WTC11 (cell line): Measurements from ENCODE around the gene DNM1. TPM values are rescaled to one million over a fixed set of nuclear protein-coding genes. Genes with fewer than 3 reads are reported as not detected.

Experiments used
- ATAC-seq: fragments of 200-7000 bp; cut with Tn5 transposase; 2 replicates; pipeline ENCODE4 v1.10.0; 2021; ENCODE audit warnings: mild to moderate bottlenecking, moderate library complexity
- CTCF ChIA-PET: fragments of 300-600 bp; sonication (Branson Sonifier 250); formaldehyde crosslinking; loops from one replicate; lab custom pipeline; 2021; ENCODE audit warnings: antibody characterized with exemption; lab: Charles Lee
- POLR2A ChIA-PET: fragments of 350-600 bp; sonication (Branson Sonifier 250); formaldehyde crosslinking; loops from one replicate; lab custom pipeline; 2021; ENCODE audit warnings: antibody characterized with exemption; lab: Charles Lee
- DNase-seq: peaks from one replicate; pipeline ENCODE4 v3.0.0; 2021; ENCODE audit warnings: low spot score
- H3K27ac Mint-ChIP-seq: 2 replicates; pipeline ENCODE4 v1.8.0; 2021; ENCODE audit warnings: mixed read lengths
- H3K27me3 Mint-ChIP-seq: 2 replicates; pipeline ENCODE4 v1.8.0; 2021; ENCODE audit warnings: low read depth, mild to moderate bottlenecking, moderate library complexity, mixed read lengths
- H3K36me3 Mint-ChIP-seq: 2 replicates; pipeline ENCODE4 v1.8.0; 2021; ENCODE audit warnings: mixed read lengths
- H3K4me1 Mint-ChIP-seq: 2 replicates; pipeline ENCODE4 v1.8.0; 2022; ENCODE audit warnings: mixed read lengths
- H3K4me3 Mint-ChIP-seq: 2 replicates; pipeline ENCODE4 v1.8.0; 2021; ENCODE audit warnings: mild to moderate bottlenecking, moderate library complexity, mixed read lengths
- H3K9me3 Mint-ChIP-seq: 2 replicates; pipeline ENCODE4 v1.8.0; 2021; ENCODE audit warnings: mixed read lengths
- CREB1 ChIP-seq: sonication (generic); formaldehyde crosslinking; IDR thresholded peaks from 2 replicates; pipeline ENCODE4 v1.8.0; 2023; ENCODE audit warnings: mild to moderate bottlenecking, missing genetic modification reagents
- FOXK1 ChIP-seq: sonication (generic); formaldehyde crosslinking; IDR thresholded peaks from 2 replicates; pipeline ENCODE4 v1.8.0; 2022; ENCODE audit warnings: mild to moderate bottlenecking, moderate library complexity, missing genetic modification reagents
- FOXP1 ChIP-seq: sonication (generic); formaldehyde crosslinking; IDR thresholded peaks from 2 replicates; pipeline ENCODE4 v1.8.0; 2022; ENCODE audit warnings: missing genetic modification reagents, mild to moderate bottlenecking, moderate library complexity, borderline replicate concordance
- JAZF1 ChIP-seq: fragments of 250-450 bp; sonication (Bioruptor Pico); IDR thresholded peaks from 2 replicates; pipeline ENCODE4 v1.9.0; 2021; ENCODE audit warnings: moderate library complexity, mild to moderate bottlenecking, inconsistent platforms
- JUN ChIP-seq: sonication (generic); formaldehyde crosslinking; IDR thresholded peaks from 2 replicates; pipeline ENCODE4 v1.8.0; 2023; ENCODE audit warnings: mild to moderate bottlenecking, missing genetic modification reagents
- NR1H2 ChIP-seq: sonication (generic); formaldehyde crosslinking; IDR thresholded peaks from 2 replicates; pipeline ENCODE4 v1.9.0; 2021; ENCODE audit warnings: mild to moderate bottlenecking, moderate library complexity, missing genetic modification reagents
- NR3C1 ChIP-seq: sonication (generic); formaldehyde crosslinking; conservative IDR thresholded peaks from 2 replicates; pipeline ENCODE4 v1.8.1; 2023; ENCODE audit warnings: low read depth, mild to moderate bottlenecking, missing genetic modification reagents
- RELA ChIP-seq: sonication (generic); formaldehyde crosslinking; IDR thresholded peaks from 2 replicates; pipeline ENCODE4 v1.8.1; 2022; ENCODE audit warnings: missing genetic modification reagents, mild to moderate bottlenecking, borderline replicate concordance
- SMAD4 ChIP-seq: sonication (generic); formaldehyde crosslinking; IDR thresholded peaks from 2 replicates; pipeline ENCODE4 v1.8.0; 2022; ENCODE audit warnings: mild to moderate bottlenecking, missing genetic modification reagents
- TEAD4 ChIP-seq: sonication (generic); formaldehyde crosslinking; IDR thresholded peaks from 2 replicates; pipeline ENCODE4 v1.8.0; 2022; ENCODE audit warnings: mild to moderate bottlenecking, missing genetic modification reagents
- TP53 ChIP-seq: sonication (generic); formaldehyde crosslinking; IDR thresholded peaks from 2 replicates; pipeline ENCODE4 v1.8.1; 2023; ENCODE audit warnings: mild to moderate bottlenecking, missing genetic modification reagents
- ZNF121 ChIP-seq: sonication (generic); formaldehyde crosslinking; IDR thresholded peaks from 2 replicates; pipeline ENCODE4 v1.8.0; 2023; ENCODE audit warnings: missing genetic modification reagents
- ZNF138 ChIP-seq: sonication (generic); formaldehyde crosslinking; conservative IDR thresholded peaks from 2 replicates; pipeline ENCODE4 v1.8.1; 2022; ENCODE audit warnings: mild to moderate bottlenecking, moderate library complexity, missing genetic modification reagents
- ZNF317 ChIP-seq: sonication (generic); formaldehyde crosslinking; IDR thresholded peaks from 2 replicates; pipeline ENCODE4 v1.8.1; 2023; ENCODE audit warnings: low read depth, mild to moderate bottlenecking, moderate library complexity, missing genetic modification reagents, borderline replicate concordance
- ZNF396 ChIP-seq: fragments of 250-450 bp; sonication (Bioruptor Pico); IDR thresholded peaks from 2 replicates; pipeline ENCODE4 v1.8.0; 2021; ENCODE audit warnings: mild to moderate bottlenecking, moderate library complexity, borderline replicate concordance
- total RNA-seq: library from RNA; stranded (reverse); gene quantifications from 3 replicates; pipeline ENCODE4 v1.2.3, GENCODE V29; 2021
- TF ChIP-seq, protein P1 (sequence below): fragments of 250-450 bp; sonication (Bioruptor Pico); IDR thresholded peaks from 2 replicates; pipeline ENCODE4 v1.8.0; 2021; ENCODE audit warnings: mild to moderate bottlenecking
- TF ChIP-seq, protein P2 (sequence below): sonication (generic); formaldehyde crosslinking; IDR thresholded peaks from 2 replicates; pipeline ENCODE4 v1.8.0; 2022; ENCODE audit warnings: mild to moderate bottlenecking, missing genetic modification reagents
- TF ChIP-seq, protein P3 (sequence below): sonication (generic); formaldehyde crosslinking; IDR thresholded peaks from 2 replicates; pipeline ENCODE4 v1.8.1; 2023; ENCODE audit warnings: mild to moderate bottlenecking, missing genetic modification reagents, borderline replicate concordance
- TF ChIP-seq, protein P4 (sequence below): sonication (generic); formaldehyde crosslinking; IDR thresholded peaks from 2 replicates; pipeline ENCODE4 v1.8.1; 2023; ENCODE audit warnings: mild to moderate bottlenecking, missing genetic modification reagents, moderate library complexity

DNM1 gene
- total RNA-seq, 1 experiment from 2014 or later: 79.0 TPM

DNA sequence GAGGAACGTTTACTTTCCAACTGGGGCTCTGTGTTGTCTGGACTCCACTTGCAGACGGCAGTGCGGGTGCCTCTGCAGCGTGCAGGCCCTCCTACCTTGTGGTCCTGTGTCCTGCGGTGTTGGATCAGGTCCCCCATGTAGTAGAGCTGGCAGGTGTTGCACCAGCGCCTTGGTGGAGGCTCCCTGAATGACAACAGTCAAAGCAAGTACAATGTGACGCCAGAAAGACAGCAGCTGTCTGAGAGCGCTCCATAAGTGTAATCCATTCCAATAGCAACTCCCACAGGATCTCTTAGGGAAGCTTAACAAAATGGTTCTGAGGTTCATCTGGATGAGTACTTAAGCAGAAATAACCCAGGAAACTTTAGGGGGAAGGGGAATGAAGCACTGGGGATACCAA lies 33.3 kb upstream of the DNM1 start:
- Mint-ChIP-seq H3K27me3 (no peaks in the 10 kb centered on the region), H3K9me3 (no peaks in the 10 kb centered on the region), H3K4me3 (no peak overlapping the region), H3K4me1 (no peaks in the 10 kb centered on the region), H3K27ac (no peak overlapping the region), H3K36me3 (peaks cover 24% of the 10 kb centered on the region)
- CTCF ChIA-PET: no interaction called here
- no peak for TF ChIP-seq FOXK1 (CRISPR knock-in tag)
- TF ChIP-seq SMAD4 (CRISPR knock-in tag): no peak
- TF ChIP-seq NR1H2 (CRISPR knock-in tag): no peak
- no peak for TF ChIP-seq FOXP1 (CRISPR knock-in tag)
- TF ChIP-seq, protein P1, sequence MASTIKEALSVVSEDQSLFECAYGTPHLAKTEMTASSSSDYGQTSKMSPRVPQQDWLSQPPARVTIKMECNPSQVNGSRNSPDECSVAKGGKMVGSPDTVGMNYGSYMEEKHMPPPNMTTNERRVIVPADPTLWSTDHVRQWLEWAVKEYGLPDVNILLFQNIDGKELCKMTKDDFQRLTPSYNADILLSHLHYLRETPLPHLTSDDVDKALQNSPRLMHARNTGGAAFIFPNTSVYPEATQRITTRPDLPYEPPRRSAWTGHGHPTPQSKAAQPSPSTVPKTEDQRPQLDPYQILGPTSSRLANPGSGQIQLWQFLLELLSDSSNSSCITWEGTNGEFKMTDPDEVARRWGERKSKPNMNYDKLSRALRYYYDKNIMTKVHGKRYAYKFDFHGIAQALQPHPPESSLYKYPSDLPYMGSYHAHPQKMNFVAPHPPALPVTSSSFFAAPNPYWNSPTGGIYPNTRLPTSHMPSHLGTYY (CRISPR knock-in tag): no peak
- TF ChIP-seq ZNF317 (CRISPR knock-in tag): no peak
- no peak for TF ChIP-seq ZNF396 (CRISPR knock-in tag)
- TF ChIP-seq JAZF1 (CRISPR knock-in tag): no peak
- no peak for TF ChIP-seq TP53
- TF ChIP-seq RELA (CRISPR knock-in tag): no peak
- TF ChIP-seq, protein P2, sequence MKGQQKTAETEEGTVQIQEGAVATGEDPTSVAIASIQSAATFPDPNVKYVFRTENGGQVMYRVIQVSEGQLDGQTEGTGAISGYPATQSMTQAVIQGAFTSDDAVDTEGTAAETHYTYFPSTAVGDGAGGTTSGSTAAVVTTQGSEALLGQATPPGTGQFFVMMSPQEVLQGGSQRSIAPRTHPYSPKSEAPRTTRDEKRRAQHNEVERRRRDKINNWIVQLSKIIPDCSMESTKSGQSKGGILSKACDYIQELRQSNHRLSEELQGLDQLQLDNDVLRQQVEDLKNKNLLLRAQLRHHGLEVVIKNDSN (CRISPR knock-in tag): no peak
- no peak for TF ChIP-seq ZNF121 (CRISPR knock-in tag)
- no peak for TF ChIP-seq NR3C1
- no peak for TF ChIP-seq JUN (CRISPR knock-in tag)
- TF ChIP-seq, protein P3, sequence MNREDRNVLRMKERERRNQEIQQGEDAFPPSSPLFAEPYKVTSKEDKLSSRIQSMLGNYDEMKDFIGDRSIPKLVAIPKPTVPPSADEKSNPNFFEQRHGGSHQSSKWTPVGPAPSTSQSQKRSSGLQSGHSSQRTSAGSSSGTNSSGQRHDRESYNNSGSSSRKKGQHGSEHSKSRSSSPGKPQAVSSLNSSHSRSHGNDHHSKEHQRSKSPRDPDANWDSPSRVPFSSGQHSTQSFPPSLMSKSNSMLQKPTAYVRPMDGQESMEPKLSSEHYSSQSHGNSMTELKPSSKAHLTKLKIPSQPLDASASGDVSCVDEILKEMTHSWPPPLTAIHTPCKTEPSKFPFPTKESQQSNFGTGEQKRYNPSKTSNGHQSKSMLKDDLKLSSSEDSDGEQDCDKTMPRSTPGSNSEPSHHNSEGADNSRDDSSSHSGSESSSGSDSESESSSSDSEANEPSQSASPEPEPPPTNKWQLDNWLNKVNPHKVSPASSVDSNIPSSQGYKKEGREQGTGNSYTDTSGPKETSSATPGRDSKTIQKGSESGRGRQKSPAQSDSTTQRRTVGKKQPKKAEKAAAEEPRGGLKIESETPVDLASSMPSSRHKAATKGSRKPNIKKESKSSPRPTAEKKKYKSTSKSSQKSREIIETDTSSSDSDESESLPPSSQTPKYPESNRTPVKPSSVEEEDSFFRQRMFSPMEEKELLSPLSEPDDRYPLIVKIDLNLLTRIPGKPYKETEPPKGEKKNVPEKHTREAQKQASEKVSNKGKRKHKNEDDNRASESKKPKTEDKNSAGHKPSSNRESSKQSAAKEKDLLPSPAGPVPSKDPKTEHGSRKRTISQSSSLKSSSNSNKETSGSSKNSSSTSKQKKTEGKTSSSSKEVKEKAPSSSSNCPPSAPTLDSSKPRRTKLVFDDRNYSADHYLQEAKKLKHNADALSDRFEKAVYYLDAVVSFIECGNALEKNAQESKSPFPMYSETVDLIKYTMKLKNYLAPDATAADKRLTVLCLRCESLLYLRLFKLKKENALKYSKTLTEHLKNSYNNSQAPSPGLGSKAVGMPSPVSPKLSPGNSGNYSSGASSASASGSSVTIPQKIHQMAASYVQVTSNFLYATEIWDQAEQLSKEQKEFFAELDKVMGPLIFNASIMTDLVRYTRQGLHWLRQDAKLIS: no peak
- no peak for TF ChIP-seq CREB1
- TF ChIP-seq TEAD4 (CRISPR knock-in tag): no peak
- no peak for TF ChIP-seq ZNF138 (CRISPR knock-in tag)
- DNase-seq (no peak), ATAC-seq (no peak)
- POLR2A ChIA-PET: no interaction called here

DNA sequence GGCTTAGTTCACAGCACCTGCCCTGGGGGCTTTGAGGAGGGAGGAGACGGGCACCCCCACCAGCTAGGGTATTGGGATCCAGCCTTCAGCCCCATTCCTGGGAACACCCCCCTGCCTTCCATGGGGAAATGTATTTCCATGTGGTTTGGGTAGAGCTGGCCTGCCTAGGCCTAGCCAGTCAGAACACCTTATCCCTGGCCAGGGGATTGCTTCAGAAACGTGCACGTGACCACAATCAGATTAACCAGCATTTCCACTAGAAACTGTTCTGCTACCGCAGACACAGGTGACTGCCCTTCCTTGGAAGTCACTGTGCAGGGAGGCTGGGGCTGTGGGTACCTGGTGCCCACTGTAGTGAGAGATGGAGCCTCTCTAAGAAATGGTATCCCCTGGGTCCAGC lies 29.1 kb upstream of the DNM1 start:
- DNase-seq (no peak), ATAC-seq (no peak)
- no peaks in the 10 kb centered on the region for H3K9me3 Mint-ChIP-seq
- H3K36me3 Mint-ChIP-seq: peaks cover 20% of the 10 kb centered on the region
- POLR2A ChIA-PET: no interaction called here
- H3K27ac Mint-ChIP-seq: 0 out of 2 replicates have a peak overlapping the region, but pooled peaks have one; percentile 68
- CTCF ChIA-PET: interaction anchor here (0.7 to 1.4 kb wide), 4 partner anchors 9 to 685 kb away, joined by 3 to 4 read pairs (median 3); no protein-coding TSS in a partner anchor
- no peak overlapping the region for H3K4me3 Mint-ChIP-seq
- H3K27me3 Mint-ChIP-seq: no peaks in the 10 kb centered on the region
- TF ChIP-seq, protein P4, sequence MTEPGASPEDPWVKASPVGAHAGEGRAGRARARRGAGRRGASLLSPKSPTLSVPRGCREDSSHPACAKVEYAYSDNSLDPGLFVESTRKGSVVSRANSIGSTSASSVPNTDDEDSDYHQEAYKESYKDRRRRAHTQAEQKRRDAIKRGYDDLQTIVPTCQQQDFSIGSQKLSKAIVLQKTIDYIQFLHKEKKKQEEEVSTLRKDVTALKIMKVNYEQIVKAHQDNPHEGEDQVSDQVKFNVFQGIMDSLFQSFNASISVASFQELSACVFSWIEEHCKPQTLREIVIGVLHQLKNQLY (CRISPR knock-in tag): no peak
- H3K4me1 Mint-ChIP-seq: no peaks in the 10 kb centered on the region
